Measurements from ENCODE around the gene NXPH3.

The NXPH3 gene

GRCh38 chr17:49588726-49589576, 13.3 kb downstream of the NXPH3 start:
- H3K9me3 Mint-ChIP-seq (ENCODE audit: low read depth) = no peaks in the 10 kb centered on the region
- H3K36me3 Mint-ChIP-seq = peaks cover 7% of the 10 kb centered on the region
- H3K27ac Mint-ChIP-seq = peak overlapping the region; percentile 34
- no peak overlapping the region for H3K4me3 Mint-ChIP-seq
- H3K4me1 Mint-ChIP-seq (ENCODE audit: low read depth) = no peaks in the 10 kb centered on the region
- H3K27me3 Mint-ChIP-seq = no peaks in the 10 kb centered on the region

DNA sequence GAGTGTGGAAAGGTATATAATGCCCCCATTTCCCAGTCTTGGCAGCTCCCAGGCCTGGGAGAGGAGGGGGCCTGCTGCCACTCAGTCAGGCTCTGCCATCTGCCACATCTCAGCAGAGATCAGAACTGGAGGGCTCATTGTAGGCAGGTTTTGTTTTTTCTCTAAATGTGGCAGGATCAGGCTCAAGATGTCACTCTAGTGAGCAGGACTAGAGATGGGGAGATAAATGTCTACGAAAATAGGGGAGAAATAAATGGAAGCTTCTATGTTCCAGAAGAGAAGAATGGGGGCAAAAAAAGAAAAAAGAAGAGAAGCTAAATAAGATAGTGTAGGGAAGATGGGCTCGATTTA, 13.9 kb downstream of the NXPH3 start:
- Mint-ChIP-seq H3K27ac (no peak overlapping the region), H3K9me3 (ENCODE audit: low read depth) (no peaks in the 10 kb centered on the region)

GRCh38 chr17:49590874-49591273, 15.2 kb downstream of the NXPH3 start:
- Mint-ChIP-seq H3K9me3 (ENCODE audit: low read depth) (no peaks in the 10 kb centered on the region), H3K4me3 (no peak overlapping the region), H3K27ac (no peak overlapping the region), H3K4me1 (ENCODE audit: low read depth) (no peaks in the 10 kb centered on the region), H3K36me3 (peaks cover 7% of the 10 kb centered on the region), H3K27me3 (no peaks in the 10 kb centered on the region)

More for the DNA sequence above, 13.9 kb downstream of the NXPH3 start:
- no peaks in the 10 kb centered on the region for H3K4me1 Mint-ChIP-seq (ENCODE audit: low read depth)
- no peaks in the 10 kb centered on the region for H3K27me3 Mint-ChIP-seq
- no peak overlapping the region for H3K4me3 Mint-ChIP-seq
- peaks cover 7% of the 10 kb centered on the region for H3K36me3 Mint-ChIP-seq

DNA sequence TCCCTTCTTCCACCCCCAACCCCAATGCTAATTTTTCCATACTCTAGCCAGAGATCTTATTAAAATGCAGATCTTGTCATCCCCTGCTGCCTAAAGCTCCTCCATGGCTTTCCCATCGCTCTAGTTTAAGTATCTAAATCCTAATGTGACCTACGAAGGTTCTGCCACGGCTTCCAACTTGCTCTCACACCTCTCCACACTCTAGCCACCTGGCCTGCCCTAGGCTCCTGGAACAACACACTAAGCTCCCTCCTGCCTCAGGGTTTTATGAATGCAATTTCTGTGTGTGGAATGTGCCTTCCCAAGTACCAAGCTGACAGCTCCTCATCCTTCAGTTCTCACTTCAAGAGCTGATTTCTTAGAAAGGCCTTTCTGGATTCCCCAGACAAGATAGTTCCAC, 16.6 kb downstream of the NXPH3 start:
- Mint-ChIP-seq H3K9me3 (ENCODE audit: low read depth) (no peaks in the 10 kb centered on the region), H3K36me3 (peaks cover 10% of the 10 kb centered on the region), H3K4me1 (ENCODE audit: low read depth) (no peaks in the 10 kb centered on the region), H3K27me3 (no peaks in the 10 kb centered on the region), H3K4me3 (no peak overlapping the region), H3K27ac (no peak overlapping the region)

DNA sequence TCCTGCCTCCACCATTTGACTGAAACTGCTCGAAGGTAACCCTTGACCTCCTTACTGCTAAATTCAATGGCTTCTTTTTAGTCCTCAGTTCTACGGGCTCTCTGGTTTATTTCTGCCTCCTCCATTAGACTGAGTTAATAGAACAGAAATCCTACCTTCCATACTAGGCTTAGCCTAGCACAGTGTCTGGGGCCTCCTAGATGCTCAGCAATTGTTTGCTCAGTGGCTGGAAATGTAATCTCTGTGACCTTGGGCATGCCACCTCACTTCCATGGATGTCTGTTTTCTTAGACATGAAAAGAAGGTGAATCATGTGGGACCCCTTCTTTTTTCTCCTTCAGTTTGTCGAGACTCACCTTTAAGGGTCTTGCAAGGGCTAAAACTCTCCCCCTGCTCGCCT, 19.7 kb downstream of the NXPH3 start:
- peaks cover 11% of the 10 kb centered on the region for H3K36me3 Mint-ChIP-seq
- H3K9me3 Mint-ChIP-seq (ENCODE audit: low read depth) = no peaks in the 10 kb centered on the region
- no peak overlapping the region for H3K4me3 Mint-ChIP-seq
- H3K27me3 Mint-ChIP-seq = no peaks in the 10 kb centered on the region
- no peak overlapping the region for H3K27ac Mint-ChIP-seq
- H3K4me1 Mint-ChIP-seq (ENCODE audit: low read depth) = no peaks in the 10 kb centered on the region

GRCh38 chr17:49595980-49596379, 20.3 kb downstream of the NXPH3 start:
- Mint-ChIP-seq H3K36me3 (peaks cover 11% of the 10 kb centered on the region), H3K4me3 (no peak overlapping the region), H3K27me3 (no peaks in the 10 kb centered on the region), H3K9me3 (ENCODE audit: low read depth) (no peaks in the 10 kb centered on the region), H3K4me1 (ENCODE audit: low read depth) (no peaks in the 10 kb centered on the region), H3K27ac (peak overlapping the region; percentile 31)

GRCh38 chr17:49596613-49597244, 21.1 kb downstream of the NXPH3 start:
- Mint-ChIP-seq H3K9me3 (ENCODE audit: low read depth) (no peaks in the 10 kb centered on the region), H3K36me3 (peaks cover 6% of the 10 kb centered on the region), H3K27ac (peak overlapping the region; percentile 31), H3K27me3 (no peaks in the 10 kb centered on the region), H3K4me1 (ENCODE audit: low read depth) (no peaks in the 10 kb centered on the region), H3K4me3 (no peak overlapping the region)

DNA sequence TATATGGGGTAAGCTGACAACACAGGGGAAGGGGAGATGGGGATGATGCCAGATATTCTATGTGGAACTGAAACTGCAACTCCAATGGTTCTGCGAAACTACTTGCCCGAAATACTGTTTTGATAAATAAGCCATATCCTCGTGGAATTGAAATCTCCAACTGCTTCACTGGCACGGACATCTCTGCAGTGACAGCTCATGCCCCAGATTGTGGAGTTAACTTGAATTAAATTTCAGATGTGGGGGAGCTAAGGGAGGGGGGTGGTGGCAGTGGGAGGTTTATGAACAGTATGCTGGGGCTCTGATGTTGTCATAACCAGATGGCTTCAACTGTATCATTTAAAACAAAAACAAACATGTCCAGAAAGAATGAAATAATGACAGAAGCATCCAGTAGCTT, 21.8 kb downstream of the NXPH3 start:
- Mint-ChIP-seq H3K4me3 (no peak overlapping the region), H3K36me3 (peaks cover 6% of the 10 kb centered on the region), H3K27me3 (no peaks in the 10 kb centered on the region), H3K4me1 (ENCODE audit: low read depth) (no peaks in the 10 kb centered on the region), H3K9me3 (ENCODE audit: low read depth) (no peaks in the 10 kb centered on the region), H3K27ac (no peak overlapping the region)

DNA sequence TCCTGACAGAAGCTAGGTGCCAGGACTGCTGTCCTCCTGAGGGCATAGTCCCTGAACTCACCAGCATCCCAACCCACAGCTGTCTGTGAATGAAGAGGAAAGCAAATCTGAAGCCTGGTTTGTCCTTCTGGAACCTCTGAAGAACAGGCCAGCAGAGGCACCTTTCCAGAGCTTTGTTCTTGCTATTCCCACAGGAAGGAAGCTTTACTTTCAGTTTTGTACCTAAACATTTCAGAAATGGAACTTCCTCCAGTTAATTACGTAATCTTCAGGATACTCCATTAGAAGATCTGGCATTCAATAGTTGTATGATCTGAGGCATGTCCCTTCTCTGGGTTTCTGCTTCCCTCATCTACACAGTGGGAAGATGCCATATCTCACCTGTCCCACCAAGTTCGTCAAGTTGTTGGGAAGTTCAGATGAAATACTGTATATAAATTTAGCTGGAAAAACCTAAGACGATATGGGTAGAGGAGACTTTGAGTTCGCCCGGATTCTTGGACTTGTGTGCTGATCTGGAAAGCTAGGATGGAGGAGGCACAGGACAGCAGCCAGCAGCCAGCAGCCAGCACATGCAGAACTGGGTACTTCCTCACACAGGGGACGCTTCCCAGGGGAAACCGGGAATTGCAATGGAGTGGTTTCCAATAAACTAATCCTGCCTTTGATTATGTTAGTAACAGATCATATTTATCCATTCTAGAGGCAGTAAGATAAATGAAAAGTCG, 22.4 kb downstream of the NXPH3 start:
- H3K27ac Mint-ChIP-seq = no peak overlapping the region
- H3K4me1 Mint-ChIP-seq (ENCODE audit: low read depth) = no peaks in the 10 kb centered on the region
- H3K4me3 Mint-ChIP-seq = no peak overlapping the region
- H3K9me3 Mint-ChIP-seq (ENCODE audit: low read depth) = no peaks in the 10 kb centered on the region
- peaks cover 4% of the 10 kb centered on the region for H3K36me3 Mint-ChIP-seq
- no peaks in the 10 kb centered on the region for H3K27me3 Mint-ChIP-seq

GRCh38 chr17:49598918-49599317, 23.2 kb downstream of the NXPH3 start:
- peaks cover 4% of the 10 kb centered on the region for H3K36me3 Mint-ChIP-seq
- H3K4me3 Mint-ChIP-seq = no peak overlapping the region
- H3K27ac Mint-ChIP-seq = no peak overlapping the region
- H3K4me1 Mint-ChIP-seq (ENCODE audit: low read depth) = no peaks in the 10 kb centered on the region
- no peaks in the 10 kb centered on the region for H3K9me3 Mint-ChIP-seq (ENCODE audit: low read depth)
- no peaks in the 10 kb centered on the region for H3K27me3 Mint-ChIP-seq

DNA sequence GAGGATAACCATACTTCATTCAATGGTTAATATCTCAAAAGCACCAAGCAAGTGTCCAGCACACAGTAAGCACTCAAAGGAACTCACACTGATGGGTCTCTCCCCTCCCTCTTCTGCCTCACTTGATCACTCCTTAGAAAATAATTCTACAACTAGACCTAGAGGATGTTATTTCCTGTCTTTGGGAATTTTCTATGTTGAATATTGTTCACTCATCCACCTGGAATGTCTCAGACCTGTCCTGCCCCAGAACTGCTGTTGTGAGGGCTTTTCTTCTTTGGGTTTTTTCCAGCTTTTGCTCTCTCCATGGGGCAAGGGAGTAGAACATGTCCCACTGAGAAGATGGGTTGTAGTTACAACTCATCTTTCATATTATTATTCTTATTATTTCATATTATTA, 25.3 kb downstream of the NXPH3 start:
- no peak overlapping the region for H3K27ac Mint-ChIP-seq
- H3K4me3 Mint-ChIP-seq = no peak overlapping the region
- peaks cover 7% of the 10 kb centered on the region for H3K36me3 Mint-ChIP-seq
- no peaks in the 10 kb centered on the region for H3K27me3 Mint-ChIP-seq
- no peaks in the 10 kb centered on the region for H3K4me1 Mint-ChIP-seq (ENCODE audit: low read depth)
- H3K9me3 Mint-ChIP-seq (ENCODE audit: low read depth) = no peaks in the 10 kb centered on the region

GRCh38 chr17:49602783-49603182, 27.1 kb downstream of the NXPH3 start:
- Mint-ChIP-seq H3K27me3 (no peaks in the 10 kb centered on the region), H3K4me3 (no peak overlapping the region), H3K4me1 (ENCODE audit: low read depth) (no peaks in the 10 kb centered on the region), H3K27ac (no peak overlapping the region), H3K9me3 (ENCODE audit: low read depth) (no peaks in the 10 kb centered on the region), H3K36me3 (peaks cover 3% of the 10 kb centered on the region)

DNA sequence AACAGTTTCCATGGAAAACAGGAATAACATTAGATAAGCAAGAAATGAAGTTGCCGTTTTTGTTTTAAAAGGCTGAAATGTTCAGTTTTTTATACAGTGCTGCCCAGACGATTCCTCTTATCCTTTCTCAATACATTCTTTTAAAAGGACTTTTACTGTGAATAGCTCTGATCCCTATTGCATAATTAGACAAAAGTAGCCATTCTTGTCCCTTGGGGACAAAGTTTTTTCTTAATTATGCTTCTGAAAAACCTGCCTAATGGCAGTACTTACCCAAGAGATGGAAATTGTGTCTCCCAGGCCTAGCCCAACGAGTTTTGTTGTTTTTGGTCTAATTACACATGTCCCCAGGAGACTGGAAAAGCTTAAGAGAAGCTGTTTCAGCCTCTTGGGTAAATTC, 27.6 kb downstream of the NXPH3 start:
- H3K36me3 Mint-ChIP-seq = peaks cover 3% of the 10 kb centered on the region
- H3K4me3 Mint-ChIP-seq = no peak overlapping the region

DNA sequence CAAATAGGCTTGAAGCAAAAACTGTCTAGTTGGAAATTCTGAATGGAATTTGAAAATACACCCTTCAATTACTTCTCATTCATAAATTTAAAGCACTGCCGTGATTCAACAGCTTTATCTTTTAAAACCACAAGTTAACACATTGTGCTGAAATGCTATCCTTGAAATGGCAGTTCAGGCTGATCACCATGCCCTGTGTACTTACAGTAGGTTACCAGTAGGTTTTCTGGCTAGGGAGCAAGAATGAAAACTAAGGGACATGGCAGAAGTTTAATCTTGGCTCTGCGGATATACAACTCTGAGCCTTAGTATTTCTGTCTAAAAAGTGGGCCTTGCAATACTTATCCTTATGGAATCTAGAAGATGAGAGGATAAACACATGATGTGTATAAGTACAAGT, 28.0 kb downstream of the NXPH3 start:
- H3K27me3 Mint-ChIP-seq = no peaks in the 10 kb centered on the region
- no peak overlapping the region for H3K4me3 Mint-ChIP-seq
- H3K4me1 Mint-ChIP-seq (ENCODE audit: low read depth) = no peaks in the 10 kb centered on the region
- no peaks in the 10 kb centered on the region for H3K9me3 Mint-ChIP-seq (ENCODE audit: low read depth)
- peaks cover 3% of the 10 kb centered on the region for H3K36me3 Mint-ChIP-seq
- H3K27ac Mint-ChIP-seq = no peak overlapping the region

More for the DNA sequence above, 27.6 kb downstream of the NXPH3 start:
- H3K27me3 Mint-ChIP-seq = no peaks in the 10 kb centered on the region
- H3K27ac Mint-ChIP-seq = peak overlapping the region; percentile 22
- H3K9me3 Mint-ChIP-seq (ENCODE audit: low read depth) = no peaks in the 10 kb centered on the region
- no peaks in the 10 kb centered on the region for H3K4me1 Mint-ChIP-seq (ENCODE audit: low read depth)

GRCh38 chr17:49604314-49604869, 28.7 kb downstream of the NXPH3 start:
- no peaks in the 10 kb centered on the region for H3K27me3 Mint-ChIP-seq
- peak overlapping the region; percentile 22 for H3K27ac Mint-ChIP-seq
- no peak overlapping the region for H3K4me3 Mint-ChIP-seq
- no peaks in the 10 kb centered on the region for H3K4me1 Mint-ChIP-seq (ENCODE audit: low read depth)
- peaks cover 4% of the 10 kb centered on the region for H3K36me3 Mint-ChIP-seq
- H3K9me3 Mint-ChIP-seq (ENCODE audit: low read depth) = no peaks in the 10 kb centered on the region
